DOHH2 (cell line): ENCODE measurements around the gene DESI2.

ENCODE experiments used
- H3F3A ChIP-seq: fragments of 200-600 bp; sonication (generic), shearing (Covaris generic); 2 replicates; pipeline ENCODE4 v1.6.0; 2016; ENCODE audit warnings: antibody characterized with exemption, mild to moderate bottlenecking; ENCODE audit not compliant: control insufficient read depth, insufficient read depth
- H3K27ac ChIP-seq: fragments of 200-600 bp; sonication (generic); 2 replicates; pipeline ENCODE4 v1.5.1; 2014; ENCODE audit warnings: low read depth, mild to moderate bottlenecking, low read length, moderate library complexity
- H3K27me3 ChIP-seq: fragments of 200-600 bp; sonication (generic); 2 replicates; pipeline ENCODE4 v1.6.1; 2014; ENCODE audit warnings: mild to moderate bottlenecking, low read length, mixed read lengths; ENCODE audit not compliant: control insufficient read depth
- H3K36me3 ChIP-seq: fragments of 200-600 bp; sonication (generic); 2 replicates; pipeline ENCODE4 v1.6.1; 2014; ENCODE audit warnings: mild to moderate bottlenecking, low read length, moderate library complexity, mixed read lengths; ENCODE audit not compliant: control insufficient read depth
- H3K4me1 ChIP-seq: fragments of 200-600 bp; sonication (generic); 2 replicates; pipeline ENCODE4 v1.6.1; 2014; ENCODE audit warnings: mild to moderate bottlenecking, low read length, mixed read lengths; ENCODE audit not compliant: control insufficient read depth
- H3K4me2 ChIP-seq: fragments of 200-600 bp; sonication (generic); 2 replicates; pipeline ENCODE4 v1.6.0; 2014; ENCODE audit warnings: mild to moderate bottlenecking, low read length, moderate library complexity
- H3K4me3 ChIP-seq: fragments of 200-600 bp; sonication (generic); 2 replicates; pipeline ENCODE4 v1.5.1; 2014; ENCODE audit warnings: mild to moderate bottlenecking, low read length, mixed read lengths
- H3K79me2 ChIP-seq: fragments of 200-600 bp; sonication (generic); 2 replicates; pipeline ENCODE4 v1.6.1; 2014; ENCODE audit warnings: mild to moderate bottlenecking, low read length, mixed read lengths; ENCODE audit not compliant: control insufficient read depth
- H3K9me2 ChIP-seq: fragments of 200-600 bp; sonication (generic); replicated peaks from 2 replicates; pipeline ENCODE4 v1.6.1; 2014; ENCODE audit warnings: mild to moderate bottlenecking, low read length, mixed read lengths; ENCODE audit not compliant: control insufficient read depth
- H3K9me3 ChIP-seq: fragments of 200-600 bp; sonication (generic); 2 replicates; pipeline ENCODE4 v1.6.1; 2014; ENCODE audit warnings: antibody characterized with exemption, low read length, mixed read lengths; ENCODE audit not compliant: control insufficient read depth, insufficient read depth
- H4K20me1 ChIP-seq: fragments of 200-600 bp; sonication (generic); 2 replicates; pipeline ENCODE4 v1.6.0; 2014; ENCODE audit warnings: low read depth, mild to moderate bottlenecking, antibody characterized with exemption, low read length, moderate library complexity; ENCODE audit not compliant: control insufficient read depth, insufficient read depth
- EZH2phosphoT487 ChIP-seq: fragments of 200-600 bp; sonication (generic); IDR thresholded peaks from 2 replicates; pipeline ENCODE4 v1.6.1; 2017; ENCODE audit warnings: borderline replicate concordance, mild to moderate bottlenecking, antibody characterized with exemption, low read length, moderate library complexity, mixed read lengths
- TF ChIP-seq, protein P1 (sequence below): fragments of 200-600 bp; sonication (generic); IDR thresholded peaks from one replicate; pipeline ENCODE4 v1.5.1; 2014; ENCODE audit warnings: antibody characterized with exemption, mild to moderate bottlenecking, low read depth, low read length; ENCODE audit not compliant: poor library complexity, severe bottlenecking

DESI2 gene

DNA sequence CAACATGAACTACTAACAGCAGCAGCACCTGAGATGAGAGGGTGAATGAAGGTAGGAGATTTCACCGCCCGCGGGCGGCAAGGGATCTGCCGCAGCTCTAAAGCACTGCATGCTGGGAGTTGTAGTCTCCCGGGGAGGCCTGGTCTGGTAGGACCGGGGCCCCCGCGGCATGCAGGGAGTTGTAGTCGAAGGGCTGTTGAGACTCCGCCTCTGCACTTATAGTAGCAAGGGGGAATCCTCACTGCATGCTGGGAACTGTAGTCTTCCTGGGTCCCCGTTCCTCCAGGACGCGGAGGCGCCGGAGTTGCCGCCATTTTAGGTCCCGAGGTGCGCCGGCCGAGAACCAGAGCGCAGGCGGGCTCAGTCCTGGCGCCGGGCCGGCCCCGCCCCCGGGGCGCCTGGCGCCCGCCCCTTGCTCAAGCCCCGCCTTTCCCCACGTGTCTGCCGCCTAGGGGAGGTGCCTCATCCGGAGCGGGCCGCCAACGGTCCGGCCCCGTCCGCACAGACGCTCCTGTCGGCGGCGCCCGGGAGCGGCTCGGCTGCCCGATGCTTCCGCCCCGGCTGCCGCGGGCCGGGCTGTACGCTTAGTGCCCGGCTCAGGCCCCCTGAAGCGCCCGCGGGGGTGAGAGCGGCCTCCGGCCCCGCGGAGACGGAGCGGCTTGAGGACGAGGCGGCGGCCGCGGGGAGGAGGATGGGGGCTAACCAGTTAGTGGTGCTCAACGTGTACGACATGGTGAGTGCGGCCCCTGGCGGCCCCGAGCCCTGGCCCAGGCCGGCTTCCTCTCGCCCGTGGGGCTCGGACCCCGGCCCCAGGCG is at the start of gene DESI2:
Gene DESI2 (plus strand): TSS at position 504 of the 816 bp plus-strand sequence. CDS start 188 bp downstream, at position 692.
- TF ChIP-seq, protein P1, sequence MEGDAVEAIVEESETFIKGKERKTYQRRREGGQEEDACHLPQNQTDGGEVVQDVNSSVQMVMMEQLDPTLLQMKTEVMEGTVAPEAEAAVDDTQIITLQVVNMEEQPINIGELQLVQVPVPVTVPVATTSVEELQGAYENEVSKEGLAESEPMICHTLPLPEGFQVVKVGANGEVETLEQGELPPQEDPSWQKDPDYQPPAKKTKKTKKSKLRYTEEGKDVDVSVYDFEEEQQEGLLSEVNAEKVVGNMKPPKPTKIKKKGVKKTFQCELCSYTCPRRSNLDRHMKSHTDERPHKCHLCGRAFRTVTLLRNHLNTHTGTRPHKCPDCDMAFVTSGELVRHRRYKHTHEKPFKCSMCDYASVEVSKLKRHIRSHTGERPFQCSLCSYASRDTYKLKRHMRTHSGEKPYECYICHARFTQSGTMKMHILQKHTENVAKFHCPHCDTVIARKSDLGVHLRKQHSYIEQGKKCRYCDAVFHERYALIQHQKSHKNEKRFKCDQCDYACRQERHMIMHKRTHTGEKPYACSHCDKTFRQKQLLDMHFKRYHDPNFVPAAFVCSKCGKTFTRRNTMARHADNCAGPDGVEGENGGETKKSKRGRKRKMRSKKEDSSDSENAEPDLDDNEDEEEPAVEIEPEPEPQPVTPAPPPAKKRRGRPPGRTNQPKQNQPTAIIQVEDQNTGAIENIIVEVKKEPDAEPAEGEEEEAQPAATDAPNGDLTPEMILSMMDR: peak; percentile 53
- TF ChIP-seq EZH2phosphoT487: no peak
- Histone ChIP-seq H3K27ac (peak within 1 kb of the TSS; percentile 78), H3K9me2 (no peaks in the 10 kb centered on the region)

GRCh38 chr1:244603498-244603897 is 49.4 kb upstream of the DESI2 start:
- no peaks in the 10 kb centered on the region for H3K79me2 ChIP-seq
- H3K9me2 ChIP-seq: no peaks in the 10 kb centered on the region
- H3K4me2 ChIP-seq: no peak overlapping the region
- no peaks in the 10 kb centered on the region for H3K4me1 ChIP-seq
- TF ChIP-seq, protein P1: peak; percentile 41
- no peak for TF ChIP-seq EZH2phosphoT487
- H3K27ac ChIP-seq: no peak overlapping the region
- H3F3A ChIP-seq: no peaks in the 10 kb centered on the region
- H3K36me3 ChIP-seq: no peaks in the 10 kb centered on the region
- no peaks in the 10 kb centered on the region for H4K20me1 ChIP-seq
- no peak overlapping the region for H3K4me3 ChIP-seq
- peaks cover 7% of the 10 kb centered on the region; the same call in 1 of the 2 replicates for H3K27me3 ChIP-seq
- no peaks in the 10 kb centered on the region for H3K9me3 ChIP-seq

More for the DNA sequence above, at the start of gene DESI2:
- H3K79me2 ChIP-seq: peaks cover 48% of the 10 kb centered on the region
- H3K4me1 ChIP-seq: peaks cover 42% of the 10 kb centered on the region
- H3K4me3 ChIP-seq: peak within 1 kb of the TSS; percentile 82
- H3K36me3 ChIP-seq: peaks cover 44% of the 10 kb centered on the region
- H3K9me3 ChIP-seq: no peaks in the 10 kb centered on the region
- no peaks in the 10 kb centered on the region for H3F3A ChIP-seq
- peaks cover 8% of the 10 kb centered on the region; the same call in 1 of the 2 replicates for H4K20me1 ChIP-seq
- H3K27me3 ChIP-seq: no peaks in the 10 kb centered on the region
- peak within 1 kb of the TSS; percentile 91 for H3K4me2 ChIP-seq

- Histone ChIP-seq H4K20me1 (no peaks in the 10 kb centered on the region), H3K27ac (no peak overlapping the region), H3K9me2 (no peaks in the 10 kb centered on the region), H3K4me2 (no peak overlapping the region), H3K36me3 (no peaks in the 10 kb centered on the region), H3K4me3 (no peak overlapping the region), H3K79me2 (no peaks in the 10 kb centered on the region), H3K4me1 (no peaks in the 10 kb centered on the region), H3F3A (no peaks in the 10 kb centered on the region), H3K9me3 (no peaks in the 10 kb centered on the region), H3K27me3 (no peaks in the 10 kb centered on the region)
- TF ChIP-seq, protein P1: no peak
- no peak for TF ChIP-seq EZH2phosphoT487
Observed at GRCh38 chr1:244605835-244606370, 47.0 kb upstream of the DESI2 start.
